ENCODE measurements around the gene RAP1B. TPM values are rescaled to one million over a fixed set of nuclear protein-coding genes. Genes with fewer than 3 reads are reported as not detected.
A peak's percentile ranks its signal among the peaks of the same experiment; 100 is the strongest.

The RAP1B gene
- total and polyA plus RNA-seq, 9 of the 15 experiments (the other 6 are each of a cell fraction or from before 2014, with no cell fraction given), result 107 to 309 (median 170) TPM

- Histone ChIP-seq H3K79me2 (ENCODE audit: control insufficient read depth, insufficient read depth, low read length) (peaks cover 44% of the 10 kb centered on the region), H3K9me1 (ENCODE audit: control insufficient read depth, insufficient read depth, low read length) (no peaks in the 10 kb centered on the region), H3K9me3 (replicated peaks; ENCODE audit: control insufficient read depth, insufficient read depth, low read depth, low read length) (no peaks in the 10 kb centered on the region), H3K4me3 (peak within 1 kb of the TSS; percentile 85), H2AFZ (ENCODE audit: low read depth, low read length) (peak within 1 kb of the TSS; percentile 97), H3K27ac (ENCODE audit: extremely low read depth, low read depth, low read length) (peak within 1 kb of the TSS; percentile 98), H3K9ac (ENCODE audit: insufficient read depth in 1 of 2, low read depth in 2 of 2, low read length in 2 of 2) (peak within 1 kb of the TSS; percentile 99), H3K4me1 (replicated peaks in 1 of 2; ENCODE audit: control insufficient read depth in 2 of 2, insufficient read depth in 2 of 2, low read length in 2 of 2) (peaks cover 5 to 14% of the 10 kb centered on the region in 2 experiments; a peak in 3 of 5 replicates), H4K20me1 (replicated peaks; ENCODE audit: control insufficient read depth, insufficient read depth, low read length) (no peaks in the 10 kb centered on the region), H3K4me2 (ENCODE audit: insufficient read depth, low read length) (peak within 1 kb of the TSS; percentile 98), H3K27me3 (ENCODE audit: control insufficient read depth in 2 of 2, insufficient read depth in 2 of 2, low read length in 2 of 2) (no peaks in the 10 kb centered on the region), H3K36me3 (ENCODE audit: control insufficient read depth, insufficient read depth, low read length) (peaks cover 36% of the 10 kb centered on the region)
- DNase-seq (ENCODE audit: extremely low read depth in 1 of 4, low spot score in 3 of 4) (peak; percentile 95 to 100 (median 98)), FAIRE-seq (peak; percentile 99), ATAC-seq (peak; percentile 95)
- under 1% methylated on average over 44 of the region's 44 CpGs for WGBS (ENCODE audit: insufficient coverage, low coverage, missing lambda C conversion rate)
- in situ Hi-C loops (cut with MboI) (no loop called here), intact Hi-C loops (cut with micrococcal nuclease) (loop anchor here (2.0 kb wide), 1 partner anchor 76 kb away; the partner anchor contains the start of gene RAP1B)
- ChIA-PET POLR2A (interaction anchor here (0.7 to 1.7 kb wide), 5 partner anchors 9 to 63 kb away, joined by 3 to 7 read pairs (median 4); partner anchors contain the start of gene SLC35E3), CTCF (ENCODE audit: low intra/inter-chr PET ratio) (no interaction called here)
- BruUV-seq (replicated peaks), result TSS peak; percentile 60
- TF ChIP-seq GTF2B (IDR thresholded peaks at IDR 0.05; ENCODE audit: extremely low read depth, insufficient read length) (no peak), BDP1 (IDR thresholded peaks at IDR 0.05; ENCODE audit: insufficient read depth, insufficient read length) (no peak), SRSF3 (IDR thresholded peaks at IDR 0.05; ENCODE audit: insufficient read depth, low read length) (no peak), U2AF2 (optimal IDR thresholded peaks at IDR 0.05; ENCODE audit: low read depth, low read length) (no peak), SRSF7 (optimal IDR thresholded peaks at IDR 0.05; ENCODE audit: low read depth, low read length) (no peak), MBD2 (IDR thresholded peaks at IDR 0.05; ENCODE audit: borderline replicate concordance, low read depth) (peak; percentile 88), ZNF175 (CRISPR knock-in tag; IDR thresholded peaks at IDR 0.05; ENCODE audit: low read depth) (peak; percentile 47; the same call in 1 of the 2 replicates), MTA2 (IDR thresholded peaks at IDR 0.05; ENCODE audit: low read depth) (peak; percentile 94), ETS1 (conservative IDR thresholded peaks at IDR 0.05; ENCODE audit: control insufficient read depth, low read depth, low read length) (peak; percentile 39; the same call in 1 of the 2 replicates), ZBTB11 (CRISPR knock-in tag; IDR thresholded peaks at IDR 0.05) (peak; percentile 96 to 100 (median 100)), ZNF140 (CRISPR knock-in tag; IDR thresholded peaks at IDR 0.05) (no peak)
Observed at GRCh38 chr12:68686595-68687521, 76.2 kb downstream of the RAP1B start, which contains the start of gene NUP107. NUP107 (plus strand) TSS chr12:68686978; CDS start chr12:68687066, 88 bp downstream.

Data from K562 (cell line).